ENCODE results near the gene NCOA5. TPM values are rescaled to one million over a fixed set of nuclear protein-coding genes. Genes with fewer than 3 reads are reported as not detected.

The NCOA5 gene
- total and polyA plus RNA-seq, 9 of the 15 experiments (the other 6 are each of a cell fraction or from before 2014, with no cell fraction given) = 3.9 to 22.8 (median 13.8) TPM

GRCh38 chr20:46117704-46118467, 28.1 kb upstream of the NCOA5 start, which contains the start of gene CD40:
CD40 (plus strand) TSS chr20:46118314; CDS start chr20:46118344, 30 bp downstream.
- Histone ChIP-seq H3K4me1 (replicated peaks in 1 of 2; ENCODE audit: control insufficient read depth in 2 of 2, insufficient read depth in 2 of 2, low read length in 2 of 2) (peaks cover 0 to 12% of the 10 kb centered on the region in 2 experiments; a peak in 2 of 5 replicates), H3K27ac (ENCODE audit: extremely low read depth, low read depth, low read length) (no peak within 1 kb of the TSS), H3K4me3 (peak within 1 kb of the TSS; percentile 38), H3K9me1 (ENCODE audit: control insufficient read depth, insufficient read depth, low read length) (no peaks in the 10 kb centered on the region), H3K36me3 (ENCODE audit: control insufficient read depth, insufficient read depth, low read length) (no peaks in the 10 kb centered on the region), H2AFZ (ENCODE audit: low read depth, low read length) (peak within 1 kb of the TSS; percentile 98), H3K27me3 (ENCODE audit: control insufficient read depth in 2 of 2, insufficient read depth in 2 of 2, low read length in 2 of 2) (peaks cover 18 to 30% of the 10 kb centered on the region in 2 experiments), H4K20me1 (replicated peaks; ENCODE audit: control insufficient read depth, insufficient read depth, low read length) (0 out of 2 replicates have a peak, but pooled peaks cover 10% of the 10 kb centered on the region), H3K9me3 (replicated peaks; ENCODE audit: control insufficient read depth, insufficient read depth, low read depth, low read length) (0 out of 2 replicates have a peak, but pooled peaks cover 1% of the 10 kb centered on the region), H3K9ac (ENCODE audit: insufficient read depth in 1 of 2, low read depth in 2 of 2, low read length in 2 of 2) (peak within 1 kb of the TSS; percentile 55 to 91; a peak in 3 of 4 replicates), H3K79me2 (ENCODE audit: control insufficient read depth, insufficient read depth, low read length) (no peaks in the 10 kb centered on the region), H3K4me2 (ENCODE audit: insufficient read depth, low read length) (peak within 1 kb of the TSS; percentile 82)
- POLR2A ChIA-PET = interaction anchor here (1.0 to 1.1 kb wide), 2 partner anchors 10 to 24 kb away, joined by 3 to 6 read pairs; no protein-coding TSS in a partner anchor
- no TSS peak for BruUV-seq (replicated peaks)
- in situ Hi-C loops (cut with MboI) (no loop called here), intact Hi-C loops (cut with micrococcal nuclease) (no loop called here)
- ATAC-seq = peak; percentile 99
- CTCF ChIA-PET (ENCODE audit: low intra/inter-chr PET ratio) = no interaction called here
- peak; percentile 87 to 99 (median 97) for DNase-seq (ENCODE audit: extremely low read depth in 1 of 4, low spot score in 3 of 4)
- FAIRE-seq = peak; percentile 90
- 3% methylated on average over 37 of the region's 40 CpGs for WGBS (ENCODE audit: insufficient coverage, low coverage, missing lambda C conversion rate)
- no peak for TF ChIP-seq XRCC5 (IDR thresholded peaks at IDR 0.05; ENCODE audit: low read depth, low read length)
- TF ChIP-seq SFPQ (IDR thresholded peaks at IDR 0.05; ENCODE audit: low read depth, low read length) = no peak
- TF ChIP-seq MEF2D (tag; conservative IDR thresholded peaks at IDR 0.05; ENCODE audit: low read depth) = no peak
- no peak for TF ChIP-seq ZNF431 (CRISPR knock-in tag; IDR thresholded peaks at IDR 0.05)
- no peak for TF ChIP-seq OTX1 (CRISPR knock-in tag; IDR thresholded peaks at IDR 0.05)
- TF ChIP-seq, protein P1, sequence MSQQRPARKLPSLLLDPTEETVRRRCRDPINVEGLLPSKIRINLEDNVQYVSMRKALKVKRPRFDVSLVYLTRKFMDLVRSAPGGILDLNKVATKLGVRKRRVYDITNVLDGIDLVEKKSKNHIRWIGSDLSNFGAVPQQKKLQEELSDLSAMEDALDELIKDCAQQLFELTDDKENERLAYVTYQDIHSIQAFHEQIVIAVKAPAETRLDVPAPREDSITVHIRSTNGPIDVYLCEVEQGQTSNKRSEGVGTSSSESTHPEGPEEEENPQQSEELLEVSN (IDR thresholded peaks at IDR 0.05; ENCODE audit: borderline replicate concordance in 1 of 2, extremely low read depth in 1 of 2, insufficient read depth in 1 of 2, insufficient read length in 1 of 2, low read depth in 1 of 2, low read length in 1 of 2, poor library complexity in 1 of 2, severe bottlenecking in 1 of 2) = no peak
- TF ChIP-seq POLR3A (IDR thresholded peaks at IDR 0.05; ENCODE audit: borderline replicate concordance, extremely low read depth, insufficient read depth, insufficient read length) = no peak
- TF ChIP-seq SRSF7 (optimal IDR thresholded peaks at IDR 0.05; ENCODE audit: low read depth, low read length) = no peak
- TF ChIP-seq SPI1 (IDR thresholded peaks at IDR 0.05; ENCODE audit: borderline replicate concordance, low read depth, low read length) = peak; percentile 37; the same call in 1 of the 2 replicates
- no peak for TF ChIP-seq MEF2A (IDR thresholded peaks at IDR 0.05; ENCODE audit: control insufficient read depth, low read depth, low read length)
- 0 out of 2 replicates have a peak, but pooled peaks have one; percentile 50 for TF ChIP-seq RBFOX2 (IDR thresholded peaks at IDR 0.05; ENCODE audit: low read depth, low read length)
- peak; percentile 43 for TF ChIP-seq ZFX (CRISPR knock-in tag; IDR thresholded peaks at IDR 0.05)
- no peak for TF ChIP-seq EGR1 (conservative IDR thresholded peaks at IDR 0.05)
- peak; percentile 54; the same call in 1 of the 2 replicates for TF ChIP-seq POLR2G (IDR thresholded peaks at IDR 0.05; ENCODE audit: low read depth, low read length)
- TF ChIP-seq ZBTB7A (IDR thresholded peaks at IDR 0.05; ENCODE audit: borderline replicate concordance, control insufficient read depth, low read depth, low read length) = peak; percentile 27; the same call in 1 of the 2 replicates
- TF ChIP-seq PHF8 (IDR thresholded peaks at IDR 0.05; ENCODE audit: borderline replicate concordance, low read length) = peak; percentile 42; the same call in 1 of the 2 replicates
